Measurements from ENCODE around the gene HERC4. TPM values are rescaled to one million over a fixed set of nuclear protein-coding genes. Genes with fewer than 3 reads are reported as not detected.

HERC4 gene
- total and polyA plus RNA-seq, 2 donors (not counting 1 experiment from before 2014, with no cell fraction given), result 53.1 to 140 TPM

- H3K4me2 ChIP-seq (ENCODE audit: extremely low read depth, insufficient read depth, low read length), result no peak overlapping the region
- H2AFZ ChIP-seq (ENCODE audit: low read length), result no peak overlapping the region
- no peak overlapping the region for H3K27ac ChIP-seq (ENCODE audit: insufficient read depth, low read length)
- H3K27me3 ChIP-seq (ENCODE audit: control insufficient read depth, insufficient read depth, low read length), result no peaks in the 10 kb centered on the region
- H3K79me2 ChIP-seq (ENCODE audit: control insufficient read depth, insufficient read depth, low read length), result no peaks in the 10 kb centered on the region
- H3K4me1 ChIP-seq (ENCODE audit: control insufficient read depth, extremely low read depth, insufficient read depth, low read length), result peaks cover 10% of the 10 kb centered on the region
- no peak overlapping the region for H3K4me3 ChIP-seq (replicated peaks in 1 of 4; ENCODE audit: control extremely low read depth in 1 of 4, insufficient read depth in 1 of 4, low read depth in 3 of 4, low read length in 4 of 4)
- no peaks in the 10 kb centered on the region for H3K9me3 ChIP-seq (ENCODE audit: control insufficient read depth, insufficient read depth, low read depth, low read length)
- no peaks in the 10 kb centered on the region for H3K36me3 ChIP-seq (ENCODE audit: control insufficient read depth, insufficient read depth, low read length)
- no peak for TF ChIP-seq EZH2 (IDR thresholded peaks at IDR 0.05; ENCODE audit: low read length, missing control alignments)
- TF ChIP-seq, protein P1, sequence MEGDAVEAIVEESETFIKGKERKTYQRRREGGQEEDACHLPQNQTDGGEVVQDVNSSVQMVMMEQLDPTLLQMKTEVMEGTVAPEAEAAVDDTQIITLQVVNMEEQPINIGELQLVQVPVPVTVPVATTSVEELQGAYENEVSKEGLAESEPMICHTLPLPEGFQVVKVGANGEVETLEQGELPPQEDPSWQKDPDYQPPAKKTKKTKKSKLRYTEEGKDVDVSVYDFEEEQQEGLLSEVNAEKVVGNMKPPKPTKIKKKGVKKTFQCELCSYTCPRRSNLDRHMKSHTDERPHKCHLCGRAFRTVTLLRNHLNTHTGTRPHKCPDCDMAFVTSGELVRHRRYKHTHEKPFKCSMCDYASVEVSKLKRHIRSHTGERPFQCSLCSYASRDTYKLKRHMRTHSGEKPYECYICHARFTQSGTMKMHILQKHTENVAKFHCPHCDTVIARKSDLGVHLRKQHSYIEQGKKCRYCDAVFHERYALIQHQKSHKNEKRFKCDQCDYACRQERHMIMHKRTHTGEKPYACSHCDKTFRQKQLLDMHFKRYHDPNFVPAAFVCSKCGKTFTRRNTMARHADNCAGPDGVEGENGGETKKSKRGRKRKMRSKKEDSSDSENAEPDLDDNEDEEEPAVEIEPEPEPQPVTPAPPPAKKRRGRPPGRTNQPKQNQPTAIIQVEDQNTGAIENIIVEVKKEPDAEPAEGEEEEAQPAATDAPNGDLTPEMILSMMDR (conservative IDR thresholded peaks at IDR 0.05 in 1 of 2, IDR thresholded peaks at IDR 0.05 in 1 of 2; ENCODE audit: low read depth in 1 of 2, low read length in 2 of 2), result no peak
- H4K20me1 ChIP-seq (ENCODE audit: control insufficient read depth, extremely low read depth, insufficient read depth, low read length), result no peaks in the 10 kb centered on the region
- no peak overlapping the region for H3K9ac ChIP-seq (ENCODE audit: insufficient read depth, low read length)
- no peak for DNase-seq (ENCODE audit: low read depth in 2 of 2)
These were observed 6.8 kb upstream of the HERC4 start for GRCh38 chr10:68081916-68082315.

GRCh38 chr10:68080853-68081431, 5.9 kb upstream of the HERC4 start:
- H4K20me1 ChIP-seq (ENCODE audit: control insufficient read depth, extremely low read depth, insufficient read depth, low read length), result no peaks in the 10 kb centered on the region
- TF ChIP-seq EZH2 (IDR thresholded peaks at IDR 0.05; ENCODE audit: low read length, missing control alignments), result no peak
- TF ChIP-seq, protein P1 (conservative IDR thresholded peaks at IDR 0.05 in 1 of 2, IDR thresholded peaks at IDR 0.05 in 1 of 2; ENCODE audit: low read depth in 1 of 2, low read length in 2 of 2), result no peak
- H3K79me2 ChIP-seq (ENCODE audit: control insufficient read depth, insufficient read depth, low read length), result no peaks in the 10 kb centered on the region
- H3K27ac ChIP-seq (ENCODE audit: insufficient read depth, low read length), result no peak overlapping the region
- no peak overlapping the region for H3K4me2 ChIP-seq (ENCODE audit: extremely low read depth, insufficient read depth, low read length)
- H3K4me1 ChIP-seq (ENCODE audit: control insufficient read depth, extremely low read depth, insufficient read depth, low read length), result peaks cover 7% of the 10 kb centered on the region
- H3K27me3 ChIP-seq (ENCODE audit: control insufficient read depth, insufficient read depth, low read length), result no peaks in the 10 kb centered on the region
- no peak overlapping the region for H3K9ac ChIP-seq (ENCODE audit: insufficient read depth, low read length)
- no peaks in the 10 kb centered on the region for H3K36me3 ChIP-seq (ENCODE audit: control insufficient read depth, insufficient read depth, low read length)
- H3K4me3 ChIP-seq (replicated peaks in 1 of 4; ENCODE audit: control extremely low read depth in 1 of 4, insufficient read depth in 1 of 4, low read depth in 3 of 4, low read length in 4 of 4), result no peak overlapping the region
- no peak for DNase-seq (ENCODE audit: low read depth in 2 of 2)
- peak overlapping the region; percentile 83 for H2AFZ ChIP-seq (ENCODE audit: low read length)
- no peaks in the 10 kb centered on the region for H3K9me3 ChIP-seq (ENCODE audit: control insufficient read depth, insufficient read depth, low read depth, low read length)

DNA sequence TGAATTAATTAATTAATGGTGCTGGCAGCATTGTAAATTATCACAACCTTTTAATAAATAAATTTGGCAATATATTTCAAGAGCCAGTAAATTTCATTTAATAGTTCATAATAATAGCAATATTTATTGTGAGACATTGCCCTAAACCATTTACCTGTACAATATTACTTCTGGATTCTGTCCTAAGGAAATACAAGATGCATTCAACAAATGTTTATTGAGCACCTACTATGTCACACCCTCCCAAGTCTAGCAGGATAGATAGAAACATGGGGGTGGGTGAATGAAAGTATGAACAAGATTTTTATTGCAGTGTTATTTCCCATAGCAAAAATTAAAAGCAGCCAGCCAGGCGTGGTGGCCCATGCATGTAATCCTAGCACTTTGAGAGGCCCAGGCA, 4.4 kb upstream of the HERC4 start:
- H3K4me3 ChIP-seq (replicated peaks in 1 of 4; ENCODE audit: control extremely low read depth in 1 of 4, insufficient read depth in 1 of 4, low read depth in 3 of 4, low read length in 4 of 4), result no peak overlapping the region
- no peak overlapping the region for H3K9ac ChIP-seq (ENCODE audit: insufficient read depth, low read length)
- no peaks in the 10 kb centered on the region for H3K9me3 ChIP-seq (ENCODE audit: control insufficient read depth, insufficient read depth, low read depth, low read length)
- H2AFZ ChIP-seq (ENCODE audit: low read length), result no peak overlapping the region
- peaks cover 6% of the 10 kb centered on the region for H3K79me2 ChIP-seq (ENCODE audit: control insufficient read depth, insufficient read depth, low read length)
- H3K4me1 ChIP-seq (ENCODE audit: control insufficient read depth, extremely low read depth, insufficient read depth, low read length), result peaks cover 10% of the 10 kb centered on the region
- no peak overlapping the region for H3K4me2 ChIP-seq (ENCODE audit: extremely low read depth, insufficient read depth, low read length)
- H3K27ac ChIP-seq (ENCODE audit: insufficient read depth, low read length), result no peak overlapping the region
- H4K20me1 ChIP-seq (ENCODE audit: control insufficient read depth, extremely low read depth, insufficient read depth, low read length), result no peaks in the 10 kb centered on the region
- no peaks in the 10 kb centered on the region for H3K36me3 ChIP-seq (ENCODE audit: control insufficient read depth, insufficient read depth, low read length)
- TF ChIP-seq, protein P1 (conservative IDR thresholded peaks at IDR 0.05 in 1 of 2, IDR thresholded peaks at IDR 0.05 in 1 of 2; ENCODE audit: low read depth in 1 of 2, low read length in 2 of 2), result no peak
- TF ChIP-seq EZH2 (IDR thresholded peaks at IDR 0.05; ENCODE audit: low read length, missing control alignments), result no peak
- no peaks in the 10 kb centered on the region for H3K27me3 ChIP-seq (ENCODE audit: control insufficient read depth, insufficient read depth, low read length)
- DNase-seq (ENCODE audit: low read depth in 2 of 2), result no peak

Measured in fibroblast of lung (primary cell).